Dermis blood vessel endothelial cell (primary cell): ENCODE results near the gene CIAO1. TPM values are rescaled to one million over a fixed set of nuclear protein-coding genes. Genes with fewer than 3 reads are reported as not detected.
"Not testable (repeated sequence)": the region's sequence is repeated elsewhere in the genome, so short reads cannot be mapped to it uniquely, and the experiment has no call there.

Experiments used
- DNase-seq: peaks from one replicate; pipeline ENCODE4 v3.0.0; 2010
- total RNA-seq: library from RNA; depleted of rRNA; stranded (reverse); fragments of >200 nt; gene quantifications from 2 replicates; pipeline ENCODE4 v1.2.3, GENCODE V29; 2014

The CIAO1 gene
- total RNA-seq, 1 donor from 2014 or later = 120 TPM

GRCh38 chr2:96251721-96252292 lies 14.2 kb upstream of the CIAO1 start:
- DNase-seq = peak; percentile 92

GRCh38 chr2:96252526-96252925 lies 13.5 kb upstream of the CIAO1 start:
- DNase-seq = no peak

GRCh38 chr2:96253006-96253405 lies 13.0 kb upstream of the CIAO1 start:
- no peak for DNase-seq

GRCh38 chr2:96254571-96254970 lies 11.5 kb upstream of the CIAO1 start:
- peak; percentile 81 for DNase-seq

GRCh38 chr2:96256611-96257113 lies 9.4 kb upstream of the CIAO1 start:
- no peak for DNase-seq

- DNase-seq = not testable (repeated sequence)
These were observed 8.3 kb upstream of the CIAO1 start for GRCh38 chr2:96257744-96258143.

- no peak for DNase-seq
These were observed 7.6 kb upstream of the CIAO1 start for GRCh38 chr2:96258166-96259022.

- DNase-seq = peak; percentile 55
These were observed 6.5 kb upstream of the CIAO1 start for GRCh38 chr2:96259497-96259921.

- DNase-seq = peak; percentile 92
These were observed 5.4 kb upstream of the CIAO1 start for GRCh38 chr2:96260387-96261260.

GRCh38 chr2:96261328-96262003 lies 4.6 kb upstream of the CIAO1 start:
- no peak for DNase-seq

GRCh38 chr2:96262306-96262705 lies 3.7 kb upstream of the CIAO1 start:
- no peak for DNase-seq

GRCh38 chr2:96264086-96264485 lies 1.9 kb upstream of the CIAO1 start:
- no peak for DNase-seq

- peak; percentile 77 for DNase-seq
These were observed 1.2 kb upstream of the CIAO1 start for GRCh38 chr2:96264656-96265348.

- peak; percentile 50 for DNase-seq
These were observed 631 bp upstream of the CIAO1 start for GRCh38 chr2:96265349-96265839.

- DNase-seq = peak; percentile 62
These were observed 1.3 kb downstream of the CIAO1 start for GRCh38 chr2:96267159-96267971.

- DNase-seq = peak; percentile 19
These were observed 6.0 kb downstream of the CIAO1 start for GRCh38 chr2:96271995-96272394.

- DNase-seq = no peak
These were observed 7.7 kb downstream of the CIAO1 start for GRCh38 chr2:96273763-96274162.

GRCh38 chr2:96274355-96275056 lies 8.5 kb downstream of the CIAO1 start:
- no peak for DNase-seq

- DNase-seq = no peak
These were observed 10.9 kb downstream of the CIAO1 start for GRCh38 chr2:96276787-96277499.
